Sigmoid colon (tissue), 4 donors: Measurements from ENCODE around the gene UBE2J1.

Experiments used
- EP300 ChIP-seq, 4 donors: sonication (generic); formaldehyde crosslinking; IDR thresholded peaks; one replicate each; pipeline ENCODE4 v1.6.1; 2017; ENCODE audit warnings: antibody characterized with exemption in 4 of 4
- POLR2A ChIP-seq, 2 donors: fragments of 450-650 bp; IDR thresholded peaks; one replicate each; pipeline ENCODE4 v1.6.1; 2016; ENCODE audit warnings: antibody characterized with exemption in 2 of 2, mild to moderate bottlenecking in 2 of 2, moderate library complexity in 2 of 2
- POLR2AphosphoS5 ChIP-seq, 4 donors: sonication (generic); formaldehyde crosslinking; IDR thresholded peaks; one replicate each; pipeline ENCODE4 v1.6.1; 2017; ENCODE audit warnings: antibody characterized with exemption in 4 of 4
- TF ChIP-seq, protein P1 (sequence below), 4 experiments: fragments of 450-650 bp in 3 of 4; fragments of 200-600 bp in 1 of 4; IDR thresholded peaks; one replicate each; pipeline ENCODE4 v1.5.1; 2016 to 2019; ENCODE audit warnings: antibody characterized with exemption in 4 of 4, mild to moderate bottlenecking in 3 of 4, moderate library complexity in 2 of 4

DNA sequence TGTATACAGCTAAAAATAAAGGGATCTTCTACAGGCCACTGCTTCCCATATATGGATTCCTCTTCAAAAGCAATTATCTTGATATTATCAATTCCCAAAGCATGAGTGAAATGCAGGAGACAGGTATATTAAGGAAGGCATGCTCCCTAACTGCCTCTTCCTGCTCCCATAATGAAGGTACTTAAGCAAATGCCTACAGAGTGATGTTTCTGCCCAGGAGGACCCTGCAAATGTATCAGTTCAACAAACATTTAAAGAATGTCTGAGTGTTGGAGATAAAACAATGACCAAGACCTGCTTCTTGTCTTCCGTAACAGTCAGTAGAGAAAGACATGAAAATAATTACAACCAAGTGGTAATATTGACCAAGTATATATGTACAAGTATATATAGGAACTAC lies 4.2 kb downstream of the UBE2J1 start:
- no peak for TF ChIP-seq POLR2AphosphoS5 (IDR thresholded peaks at IDR 0.05)
- TF ChIP-seq, protein P1, sequence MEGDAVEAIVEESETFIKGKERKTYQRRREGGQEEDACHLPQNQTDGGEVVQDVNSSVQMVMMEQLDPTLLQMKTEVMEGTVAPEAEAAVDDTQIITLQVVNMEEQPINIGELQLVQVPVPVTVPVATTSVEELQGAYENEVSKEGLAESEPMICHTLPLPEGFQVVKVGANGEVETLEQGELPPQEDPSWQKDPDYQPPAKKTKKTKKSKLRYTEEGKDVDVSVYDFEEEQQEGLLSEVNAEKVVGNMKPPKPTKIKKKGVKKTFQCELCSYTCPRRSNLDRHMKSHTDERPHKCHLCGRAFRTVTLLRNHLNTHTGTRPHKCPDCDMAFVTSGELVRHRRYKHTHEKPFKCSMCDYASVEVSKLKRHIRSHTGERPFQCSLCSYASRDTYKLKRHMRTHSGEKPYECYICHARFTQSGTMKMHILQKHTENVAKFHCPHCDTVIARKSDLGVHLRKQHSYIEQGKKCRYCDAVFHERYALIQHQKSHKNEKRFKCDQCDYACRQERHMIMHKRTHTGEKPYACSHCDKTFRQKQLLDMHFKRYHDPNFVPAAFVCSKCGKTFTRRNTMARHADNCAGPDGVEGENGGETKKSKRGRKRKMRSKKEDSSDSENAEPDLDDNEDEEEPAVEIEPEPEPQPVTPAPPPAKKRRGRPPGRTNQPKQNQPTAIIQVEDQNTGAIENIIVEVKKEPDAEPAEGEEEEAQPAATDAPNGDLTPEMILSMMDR (IDR thresholded peaks at IDR 0.05) = no peak
- no peak for TF ChIP-seq EP300 (IDR thresholded peaks at IDR 0.05)
- TF ChIP-seq POLR2A (IDR thresholded peaks at IDR 0.05) = no peak
